Measurements from ENCODE around the gene PRKCH. TPM values are rescaled to one million over a fixed set of nuclear protein-coding genes. Genes with fewer than 3 reads are reported as not detected.
A peak's percentile ranks its signal among the peaks of the same experiment; 100 is the strongest.

The PRKCH gene
- total and polyA plus RNA-seq, 2 of the 13 experiments (the other 11 are each of a cell fraction or from before 2014, with no cell fraction given): 0.48 to 1.3 TPM

GRCh38 chr14:61526405-61527312 lies 205.3 kb downstream of the PRKCH start (continued):
- TF ChIP-seq SOX13 (IDR thresholded peaks at IDR 0.05) (no peak), SOX13 (CRISPR knock-in tag; conservative IDR thresholded peaks at IDR 0.05 in 1 of 2, IDR thresholded peaks at IDR 0.05 in 1 of 2) (peak in 1 of 2 experiments; percentile 71; a peak in 2 of 4 replicates), SIN3B (IDR thresholded peaks at IDR 0.05; ENCODE audit: low read length) (no peak), ARID5B (CRISPR knock-in tag; IDR thresholded peaks at IDR 0.05) (peak; percentile 85), THRA (CRISPR knock-in tag; IDR thresholded peaks at IDR 0.05; ENCODE audit: borderline replicate concordance) (peak; percentile 77; the same call in 1 of the 2 replicates), ZNF362 (CRISPR knock-in tag; IDR thresholded peaks at IDR 0.05; ENCODE audit: borderline replicate concordance) (peak; percentile 93), THAP8 (CRISPR knock-in tag; IDR thresholded peaks at IDR 0.05; ENCODE audit: borderline replicate concordance) (no peak), KLF15 (CRISPR knock-in tag; IDR thresholded peaks at IDR 0.05; ENCODE audit: borderline replicate concordance) (no peak), ZNF329 (CRISPR knock-in tag; IDR thresholded peaks at IDR 0.05; ENCODE audit: low read depth) (no peak), CERS6 (CRISPR knock-in tag; IDR thresholded peaks at IDR 0.05) (no peak), GATAD2A (CRISPR knock-in tag; IDR thresholded peaks at IDR 0.05) (peak; percentile 82; the same call in 1 of the 2 replicates), ZBTB3 (CRISPR knock-in tag; IDR thresholded peaks at IDR 0.05; ENCODE audit: borderline replicate concordance, low read depth) (no peak), REXO4 (CRISPR knock-in tag; IDR thresholded peaks at IDR 0.05; ENCODE audit: borderline replicate concordance) (no peak), HNRNPLL (IDR thresholded peaks at IDR 0.05; ENCODE audit: low read depth, low read length, poor library complexity, severe bottlenecking) (no peak), NR2F1 (CRISPR knock-in tag; IDR thresholded peaks at IDR 0.05) (no peak), GRHL1 (CRISPR knock-in tag; conservative IDR thresholded peaks at IDR 0.05) (no peak), ZFX (CRISPR knock-in tag; IDR thresholded peaks at IDR 0.05; ENCODE audit: low read depth) (peak; percentile 38)
